GM12891 (cell line): ENCODE data around the gene COQ2.
"Not testable (repeated sequence)": the region's sequence is repeated elsewhere in the genome, so short reads cannot be mapped to it uniquely, and the experiment has no call there.

Experiments used
- PAX5 ChIP-seq: IDR thresholded peaks from 2 replicates; pipeline ENCODE4 v1.6.1; 2011; ENCODE audit warnings: low read length, moderate library complexity, mild to moderate bottlenecking; ENCODE audit not compliant: insufficient read depth, severe bottlenecking
- POLR2A ChIP-seq: IDR thresholded peaks from 2 replicates; pipeline ENCODE4 v1.6.1; 2011; ENCODE audit warnings: low read depth, low read length, control low read depth
- POLR2AphosphoS5 ChIP-seq: IDR thresholded peaks from 2 replicates; pipeline ENCODE4 v1.6.1; 2011; ENCODE audit warnings: low read depth, low read length, control low read depth
- POU2F2 ChIP-seq: IDR thresholded peaks from 2 replicates; pipeline ENCODE4 v1.6.1; 2011; ENCODE audit warnings: low read depth, mild to moderate bottlenecking, control low read depth, low read length, moderate library complexity
- SPI1 ChIP-seq: IDR thresholded peaks from 2 replicates; pipeline ENCODE4 v1.6.1; 2011; ENCODE audit warnings: low read depth, low read length, control low read depth
- TAF1 ChIP-seq: IDR thresholded peaks from 2 replicates; pipeline ENCODE4 v1.6.1; 2011; ENCODE audit warnings: low read depth, low read length, control low read depth

DNA sequence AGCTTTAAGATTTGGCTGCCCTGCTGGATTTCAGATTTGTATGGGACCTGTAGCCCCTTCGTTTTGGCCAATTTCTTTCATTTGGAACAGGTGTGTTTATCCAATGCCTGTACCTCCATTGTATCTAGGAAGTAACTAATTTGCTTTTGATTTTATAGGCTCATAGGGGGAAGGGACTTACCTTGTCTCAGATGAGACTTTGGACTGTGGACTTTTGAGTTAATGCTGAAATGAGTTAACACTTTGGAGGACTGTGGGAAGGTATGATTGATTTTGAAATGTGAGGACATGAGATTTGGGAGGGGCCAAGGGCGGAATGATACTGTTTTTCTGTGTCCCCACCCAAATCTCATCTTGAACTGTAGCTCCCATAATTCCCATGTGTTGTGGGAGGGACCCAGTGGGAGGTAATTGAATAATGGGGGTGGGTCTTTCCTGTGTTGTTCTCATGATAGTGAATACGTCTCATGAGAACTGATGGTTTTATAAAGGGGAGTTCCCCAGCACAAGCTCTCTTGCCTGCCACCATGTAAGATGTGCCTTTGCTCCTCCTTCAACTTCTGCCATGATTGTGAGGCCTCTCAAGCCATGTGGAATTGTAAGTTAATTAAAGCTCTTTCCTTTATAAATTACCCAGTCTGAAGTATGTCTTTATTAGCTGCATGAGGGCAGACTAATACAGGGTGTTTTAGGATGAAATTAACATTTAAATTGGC lies 5.6 kb upstream of the COQ2 start:
- TF ChIP-seq POLR2A, POLR2AphosphoS5, TAF1, SPI1, PAX5, POU2F2: not testable (repeated sequence)
